HepG2 (cell line): ENCODE results near the gene PHKB. TPM values are rescaled to one million over a fixed set of nuclear protein-coding genes. Genes with fewer than 3 reads are reported as not detected.

Source experiments
- ATAC-seq: fragments of 200-7000 bp; cut with Tn5 transposase; 3 replicates; pipeline ENCODE4 v1.9.1; 2020; ENCODE audit warnings: mild to moderate bottlenecking, moderate library complexity
- BruUV-seq: library from RNA; stranded (reverse); fragments of 400-500 nt; replicated peaks from 2 replicates; lab custom pipeline; 2021; lab: Mats Ljungman, UMichigan
- CTCF ChIA-PET: fragments of 300-600 bp; formaldehyde crosslinking; extraction: SDS; loops from one replicate; lab custom pipeline; 2021; ENCODE audit warnings: low total read pairs, inconsistent platforms, low intra/inter-chr PET ratio; lab: Yijun Ruan, JAX
- POLR2A ChIA-PET: fragments of 350-600 bp; sonication (Branson Sonifier 250); formaldehyde crosslinking; loops from one replicate; lab custom pipeline; 2020; ENCODE audit warnings: antibody characterized with exemption, inconsistent platforms; lab: Yijun Ruan, JAX
- DNase-seq: peaks from one replicate; pipeline ENCODE4 v3.0.0-alpha.2; 2015; ENCODE audit warnings: low spot score
- FAIRE-seq: peaks from 3 replicates; lab custom pipeline; 2011; peaks lifted over from hg19 to GRCh38; lab: Jason Lieb, UNC
- H2AFZ ChIP-seq: one replicate; pipeline ENCODE4 v1.6.1; 2011; ENCODE audit warnings: low read length, inconsistent platforms
- H3K27ac ChIP-seq: fragments of 300-600 bp; 3 replicates; pipeline ENCODE4 v1.8.0; 2011; ENCODE audit warnings: mixed run types, mild to moderate bottlenecking, mixed read lengths, low read length, inconsistent platforms; ENCODE audit not compliant: insufficient read depth; ENCODE audit errors: extremely low read length
- H3K27me3 ChIP-seq, 2 experiments: fragments of 200-600 bp in 1 of 2; 2 replicates in 1 of 2; 3 replicates in 1 of 2; pipeline versions ENCODE4 v1.6.0 to v1.8.0; 2011; ENCODE audit warnings: low read length in 2 of 2, mild to moderate bottlenecking in 2 of 2, moderate library complexity in 2 of 2, inconsistent platforms in 1 of 2; ENCODE audit not compliant: insufficient read depth in 2 of 2, control insufficient read depth in 1 of 2
- H3K36me3 ChIP-seq, 2 experiments: fragments of 200-600 bp in 1 of 2; replicated peaks in 1 of 2; 2 replicates in 1 of 2; 3 replicates in 1 of 2; pipeline versions ENCODE4 v1.5.1 to v1.8.0; 2011; ENCODE audit warnings: low read length in 2 of 2, inconsistent platforms in 1 of 2; ENCODE audit not compliant: insufficient read depth in 2 of 2, control insufficient read depth in 1 of 2
- H3K4me1 ChIP-seq: 2 replicates; pipeline ENCODE4 v1.5.1; 2012; ENCODE audit warnings: low read length, inconsistent platforms; ENCODE audit not compliant: insufficient read depth
- H3K4me2 ChIP-seq: 2 replicates; pipeline ENCODE4 v1.6.0; 2011; ENCODE audit warnings: low read depth, low read length, inconsistent platforms
- H3K4me3 ChIP-seq, 3 experiments: fragments of 200-600 bp in 1 of 3; sonication (generic), shearing (Covaris generic) in 1 of 3; replicated peaks in 1 of 3; 2 replicates each; pipeline ENCODE4 v1.5.1; 2011 to 2016; ENCODE audit warnings: low read length in 3 of 3, inconsistent platforms in 2 of 3, low read depth in 2 of 3, mild to moderate bottlenecking in 2 of 3, control low read depth in 1 of 3, mixed read lengths in 1 of 3; ENCODE audit not compliant: insufficient read depth in 1 of 3
- H3K79me2 ChIP-seq: one replicate; pipeline ENCODE4 v1.6.1; 2011; ENCODE audit warnings: low read length, inconsistent platforms; ENCODE audit not compliant: insufficient read depth
- H3K9ac ChIP-seq: 2 replicates; pipeline ENCODE4 v1.6.0; 2011; ENCODE audit warnings: mild to moderate bottlenecking, low read depth, low read length, inconsistent platforms; ENCODE audit not compliant: insufficient read depth
- H3K9me3 ChIP-seq: 2 replicates; pipeline ENCODE4 v1.5.1; 2012; ENCODE audit warnings: mild to moderate bottlenecking, low read length
- H4K20me1 ChIP-seq: 2 replicates; pipeline ENCODE4 v1.6.0; 2011; ENCODE audit warnings: inconsistent platforms, mild to moderate bottlenecking, low read length, moderate library complexity; ENCODE audit not compliant: insufficient read depth
- ARHGAP35 ChIP-seq: sonication (generic); formaldehyde crosslinking; IDR thresholded peaks from 2 replicates; pipeline ENCODE4 v1.9.0; 2022; ENCODE audit warnings: mild to moderate bottlenecking, inconsistent platforms, moderate library complexity, missing genetic modification reagents, borderline replicate concordance
- ATF7 ChIP-seq, 2 experiments: fragments of 450-650 bp in 1 of 2; sonication (generic) in 1 of 2; formaldehyde crosslinking in 1 of 2; IDR thresholded peaks; 2 replicates each; pipeline versions ENCODE4 v1.4.0 to v1.6.1; 2016 to 2020; ENCODE audit warnings: antibody characterized with exemption in 1 of 2, mild to moderate bottlenecking in 1 of 2, missing genetic modification reagents in 1 of 2
- CREB1 ChIP-seq, 2 experiments: fragments of 450-650 bp in 1 of 2; IDR thresholded peaks; 2 replicates each; pipeline ENCODE4 v1.6.1; 2016 to 2017; ENCODE audit warnings: control low read depth in 1 of 2, mild to moderate bottlenecking in 1 of 2, missing compliant biosample characterization in 1 of 2, missing genetic modification characterization in 1 of 2
- ETV5 ChIP-seq: IDR thresholded peaks from 2 replicates; pipeline ENCODE4 v1.6.1; 2018; ENCODE audit warnings: missing biosample characterization, missing genetic modification reagents, inconsistent platforms, borderline replicate concordance
- KLF11 ChIP-seq: IDR thresholded peaks from 2 replicates; pipeline ENCODE4 v1.6.1; 2016; ENCODE audit warnings: missing compliant biosample characterization
- MAF1 ChIP-seq: sonication (generic); formaldehyde crosslinking; IDR thresholded peaks from 2 replicates; pipeline ENCODE4 v1.5.0; 2020; ENCODE audit warnings: missing genetic modification reagents, borderline replicate concordance
- MYC ChIP-seq: sonication (generic); formaldehyde crosslinking; IDR thresholded peaks from 2 replicates; pipeline ENCODE4 v1.9.0; 2021; ENCODE audit warnings: missing genetic modification reagents, borderline replicate concordance
- NFE2L2 ChIP-seq: fragments of 150-350 bp; IDR thresholded peaks from 2 replicates; pipeline ENCODE4 v1.6.1; 2014; ENCODE audit warnings: low read length
- SMAD1 ChIP-seq: sonication (generic); formaldehyde crosslinking; IDR thresholded peaks from 2 replicates; pipeline ENCODE4 v1.4.0; 2020; ENCODE audit warnings: missing genetic modification reagents, low read depth, mild to moderate bottlenecking, borderline replicate concordance
- ZBTB7B ChIP-seq: sonication (generic); formaldehyde crosslinking; IDR thresholded peaks from 2 replicates; pipeline ENCODE4 v1.4.0; 2020; ENCODE audit warnings: missing genetic modification reagents
- ZNF263 ChIP-seq: sonication (generic); formaldehyde crosslinking; IDR thresholded peaks from 2 replicates; pipeline ENCODE4 v1.4.0; 2020; ENCODE audit warnings: missing genetic modification reagents
- ZNF335 ChIP-seq: sonication (generic); formaldehyde crosslinking; IDR thresholded peaks from 2 replicates; pipeline ENCODE4 v1.4.0; 2020; ENCODE audit warnings: missing genetic modification reagents
- ZNF431 ChIP-seq: sonication (generic); formaldehyde crosslinking; IDR thresholded peaks from 2 replicates; pipeline ENCODE4 v1.9.0; 2022; ENCODE audit warnings: missing genetic modification reagents, low read depth, mild to moderate bottlenecking, borderline replicate concordance
- ZNF615 ChIP-seq: sonication (generic); formaldehyde crosslinking; IDR thresholded peaks from 2 replicates; pipeline ENCODE4 v1.5.0; 2020; ENCODE audit warnings: mild to moderate bottlenecking, missing genetic modification reagents, borderline replicate concordance
- ZNF772 ChIP-seq: sonication (generic); formaldehyde crosslinking; IDR thresholded peaks from 2 replicates; pipeline ENCODE4 v1.5.0; 2020; ENCODE audit warnings: mild to moderate bottlenecking, missing genetic modification reagents
- ZNF792 ChIP-seq: IDR thresholded peaks from 2 replicates; pipeline ENCODE4 v1.6.1; 2016
- WGBS: methylation state at CpG from one replicate; pipeline ENCODE4 v1.1.6; 2017; ENCODE audit warnings: low lambda C conversion rate; 5-methylcytosine and 5-hydroxymethylcytosine counted together
- in situ Hi-C: cut with HindIII; loops from 2 replicates; pipeline ENCODE4 v1.10.0; 2017; ENCODE audit warnings: low pct_unique_long_range_greater_than_20kb; ENCODE audit not compliant: extremely low pct_ligation_motif_present
- intact Hi-C: fragments of 100-400 bp; cut with micrococcal nuclease; formaldehyde crosslinking; loops from one replicate; pipeline ENCODE4 v1.10.0; 2022; ENCODE audit not compliant: unreplicated experiment
- polyA plus RNA-seq, 8 experiments: library from polyadenylated mRNA; depleted of rRNA in 3 of 8; stranded (reverse) in 7 of 8; unstranded in 1 of 8; fragments of >200 nt; fragmentation: Illumina TruSeq in 4 of 8; extraction: Trizol in 4 of 8; gene quantifications; 2 replicates each; pipeline versions ENCODE4 v1.2.1 to v1.2.3, GENCODE V29; 2011 to 2016; ENCODE audit warnings: low read depth in 4 of 8, missing spikeins in 1 of 8, mixed read lengths in 1 of 8; ENCODE audit not compliant: insufficient read depth in 1 of 8
- total RNA-seq, 5 experiments: library from RNA; depleted of rRNA; stranded (reverse); fragments of >200 nt; fragmentation: Illumina TruSeq; extraction: Trizol; gene quantifications; 2 replicates each; pipeline ENCODE4 v1.2.3, GENCODE V29; 2016; ENCODE audit warnings: low read depth in 1 of 5
- TF ChIP-seq, protein P1 (sequence below): sonication (generic); formaldehyde crosslinking; IDR thresholded peaks from 2 replicates; pipeline ENCODE4 v1.5.0; 2020; ENCODE audit warnings: mild to moderate bottlenecking, missing genetic modification reagents, borderline replicate concordance
- TF ChIP-seq, protein P2 (sequence below): sonication (generic); formaldehyde crosslinking; IDR thresholded peaks from 2 replicates; pipeline ENCODE4 v1.4.0; 2020; ENCODE audit warnings: low read depth, mild to moderate bottlenecking, missing genetic modification reagents
- TF ChIP-seq, protein P3 (sequence below): sonication (generic); formaldehyde crosslinking; IDR thresholded peaks from 2 replicates; pipeline ENCODE4 v1.9.0; 2022; ENCODE audit warnings: low read depth, missing genetic modification reagents

PHKB gene
- total and polyA plus RNA-seq, 2 of the 13 experiments (the other 11 are each of a cell fraction or from before 2014, with no cell fraction given): 66.0 to 80.8 TPM

DNA sequence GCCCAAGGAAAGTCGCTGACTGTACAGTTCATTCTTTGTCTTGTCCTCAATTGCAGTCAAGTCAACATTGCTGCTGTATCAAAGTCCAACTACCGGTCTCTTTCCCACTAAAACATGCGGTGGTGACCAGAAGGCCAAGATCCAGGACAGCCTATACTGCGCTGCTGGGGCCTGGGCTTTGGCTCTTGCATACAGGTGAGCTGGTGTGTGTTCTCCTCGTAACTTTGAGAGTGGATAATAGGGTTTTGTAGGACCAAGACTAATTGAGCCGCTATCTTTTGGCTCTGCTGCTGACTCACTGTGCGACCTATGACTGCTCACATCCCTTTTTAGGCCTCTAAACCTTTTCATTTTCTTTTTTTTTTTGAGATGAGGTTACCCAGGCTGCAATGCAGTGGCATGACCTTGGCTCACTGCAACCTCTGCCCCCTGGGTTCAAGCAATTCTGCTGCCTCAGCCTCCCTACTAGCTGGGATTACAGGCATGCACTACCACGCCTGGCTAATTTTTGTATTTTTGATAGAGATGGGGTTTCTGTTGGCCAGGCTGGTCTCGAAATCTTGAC, 38.7 kb downstream of the PHKB start (continued):
- TF ChIP-seq ETV5 (CRISPR knock-in tag) (peak; percentile 74; the same call in 1 of the 2 replicates), ZNF792 (CRISPR knock-in tag) (peak; percentile 86), SMAD1 (no peak), ZNF615 (CRISPR knock-in tag) (no peak), NFE2L2 (no peak), MAF1 (CRISPR knock-in tag) (0 out of 2 replicates have a peak, but pooled peaks have one; percentile 16), MYC (CRISPR knock-in tag) (peak; percentile 79; the same call in 1 of the 2 replicates), ZBTB7B (peak; percentile 46; the same call in 1 of the 2 replicates), ZNF431 (peak; percentile 52; the same call in 1 of the 2 replicates), ARHGAP35 (CRISPR knock-in tag) (no peak)

DNA sequence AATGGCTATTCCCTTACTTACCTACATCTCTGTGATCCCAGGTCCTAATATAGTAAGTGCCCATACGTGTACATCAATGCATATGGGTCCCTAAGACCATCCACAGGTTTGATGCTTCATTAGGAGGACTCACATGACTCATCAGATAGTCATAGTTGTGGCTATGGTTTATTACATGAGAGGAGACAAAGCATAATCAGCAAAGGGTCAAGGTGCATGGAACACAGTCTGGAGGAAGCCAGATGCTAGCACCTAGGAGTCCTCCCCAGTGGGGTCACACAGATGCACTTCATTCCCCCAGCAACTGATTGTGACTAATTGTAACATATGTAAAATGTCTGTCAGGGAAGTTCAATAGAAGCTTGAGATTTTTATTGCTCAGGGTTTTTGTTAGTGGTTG, 42.8 kb downstream of the PHKB start:
- peaks cover 9 to 32% of the 10 kb centered on the region in 2 experiments for H3K36me3 ChIP-seq
- no peaks in the 10 kb centered on the region for H3K27me3 ChIP-seq
- POLR2A ChIA-PET: no interaction called here
- FAIRE-seq (no peak), ATAC-seq (no peak), DNase-seq (no peak)
- CTCF ChIA-PET: no interaction called here
- H2AFZ ChIP-seq: no peak overlapping the region
- H4K20me1 ChIP-seq: no peaks in the 10 kb centered on the region
- no TSS peak for BruUV-seq
- intact Hi-C loops: no loop called here
- WGBS: 100% methylated on average over 1 of the region's 1 CpG
- H3K9ac ChIP-seq: no peak overlapping the region
- no peaks in the 10 kb centered on the region for H3K79me2 ChIP-seq
- no peak overlapping the region for H3K27ac ChIP-seq
- in situ Hi-C loops: no loop called here
- H3K4me3 ChIP-seq: no peak overlapping the region
- H3K4me1 ChIP-seq: peaks cover 26% of the 10 kb centered on the region
- no peak overlapping the region for H3K4me2 ChIP-seq
- H3K9me3 ChIP-seq: no peaks in the 10 kb centered on the region
- TF ChIP-seq, protein P1, sequence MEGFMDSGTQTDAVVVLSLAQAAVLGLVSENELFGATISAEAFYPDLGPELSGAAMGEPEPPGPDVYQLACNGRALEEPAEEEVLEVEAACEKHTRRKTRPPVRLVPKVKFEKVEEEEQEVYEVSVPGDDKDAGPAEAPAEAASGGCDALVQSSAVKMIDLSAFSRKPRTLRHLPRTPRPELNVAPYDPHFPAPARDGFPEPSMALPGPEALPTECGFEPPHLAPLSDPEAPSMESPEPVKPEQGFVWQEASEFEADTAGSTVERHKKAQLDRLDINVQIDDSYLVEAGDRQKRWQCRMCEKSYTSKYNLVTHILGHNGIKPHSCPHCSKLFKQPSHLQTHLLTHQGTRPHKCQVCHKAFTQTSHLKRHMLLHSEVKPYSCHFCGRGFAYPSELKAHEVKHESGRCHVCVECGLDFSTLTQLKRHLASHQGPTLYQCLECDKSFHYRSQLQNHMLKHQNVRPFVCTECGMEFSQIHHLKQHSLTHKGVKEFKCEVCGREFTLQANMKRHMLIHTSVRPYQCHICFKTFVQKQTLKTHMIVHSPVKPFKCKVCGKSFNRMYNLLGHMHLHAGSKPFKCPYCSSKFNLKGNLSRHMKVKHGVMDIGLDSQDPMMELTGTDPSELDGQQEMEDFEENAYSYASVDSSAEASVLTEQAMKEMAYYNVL: no peak
- TF ChIP-seq ZNF263: 0 out of 2 replicates have a peak, but pooled peaks have one; percentile 25
- TF ChIP-seq, protein P2, sequence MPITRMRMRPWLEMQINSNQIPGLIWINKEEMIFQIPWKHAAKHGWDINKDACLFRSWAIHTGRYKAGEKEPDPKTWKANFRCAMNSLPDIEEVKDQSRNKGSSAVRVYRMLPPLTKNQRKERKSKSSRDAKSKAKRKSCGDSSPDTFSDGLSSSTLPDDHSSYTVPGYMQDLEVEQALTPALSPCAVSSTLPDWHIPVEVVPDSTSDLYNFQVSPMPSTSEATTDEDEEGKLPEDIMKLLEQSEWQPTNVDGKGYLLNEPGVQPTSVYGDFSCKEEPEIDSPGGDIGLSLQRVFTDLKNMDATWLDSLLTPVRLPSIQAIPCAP (CRISPR knock-in tag): no peak
- TF ChIP-seq KLF11: no peak
- TF ChIP-seq, protein P3, sequence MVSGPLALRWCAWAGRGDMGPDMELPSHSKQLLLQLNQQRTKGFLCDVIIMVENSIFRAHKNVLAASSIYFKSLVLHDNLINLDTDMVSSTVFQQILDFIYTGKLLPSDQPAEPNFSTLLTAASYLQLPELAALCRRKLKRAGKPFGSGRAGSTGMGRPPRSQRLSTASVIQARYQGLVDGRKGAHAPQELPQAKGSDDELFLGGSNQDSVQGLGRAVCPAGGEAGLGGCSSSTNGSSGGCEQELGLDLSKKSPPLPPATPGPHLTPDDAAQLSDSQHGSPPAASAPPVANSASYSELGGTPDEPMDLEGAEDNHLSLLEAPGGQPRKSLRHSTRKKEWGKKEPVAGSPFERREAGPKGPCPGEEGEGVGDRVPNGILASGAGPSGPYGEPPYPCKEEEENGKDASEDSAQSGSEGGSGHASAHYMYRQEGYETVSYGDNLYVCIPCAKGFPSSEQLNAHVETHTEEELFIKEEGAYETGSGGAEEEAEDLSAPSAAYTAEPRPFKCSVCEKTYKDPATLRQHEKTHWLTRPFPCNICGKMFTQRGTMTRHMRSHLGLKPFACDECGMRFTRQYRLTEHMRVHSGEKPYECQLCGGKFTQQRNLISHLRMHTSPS (CRISPR knock-in tag): no peak
- TF ChIP-seq ZNF772 (CRISPR knock-in tag): no peak
- no peak for TF ChIP-seq ATF7 (IDR thresholded peaks at IDR 0.05)
- no peak for TF ChIP-seq ATF7 (CRISPR knock-in tag; IDR thresholded peaks at IDR 0.05)
- TF ChIP-seq ZNF335: no peak
- TF ChIP-seq CREB1 (IDR thresholded peaks at IDR 0.05): peak; percentile 45; the same call in 1 of the 2 replicates
- no peak for TF ChIP-seq CREB1 (CRISPR knock-in tag; IDR thresholded peaks at IDR 0.05)
